HepG2 (cell line): Measurements from ENCODE around the gene APOD. TPM values are rescaled to one million over a fixed set of nuclear protein-coding genes. Genes with fewer than 3 reads are reported as not detected.

ENCODE experiments used
- ARID5B ChIP-seq: IDR thresholded peaks from 2 replicates; pipeline ENCODE4 v1.4.0; 2020; ENCODE audit warnings: mild to moderate bottlenecking, missing genetic modification reagents
- FOSL2 ChIP-seq: sonication (generic); formaldehyde crosslinking; IDR thresholded peaks from 2 replicates; pipeline ENCODE4 v1.4.0; 2020; ENCODE audit warnings: missing genetic modification reagents
- FOXC1 ChIP-seq: sonication (generic); formaldehyde crosslinking; IDR thresholded peaks from 2 replicates; pipeline ENCODE4 v1.8.0; 2022; ENCODE audit warnings: mild to moderate bottlenecking, missing genetic modification reagents, borderline replicate concordance
- MAFF ChIP-seq: IDR thresholded peaks from 2 replicates; pipeline ENCODE4 v1.6.1; 2011; ENCODE audit warnings: low read depth, low read length, improper control_type of control experiment
- MAFK ChIP-seq, 2 experiments: IDR thresholded peaks in 1 of 2; conservative IDR thresholded peaks in 1 of 2; 2 replicates each; pipeline ENCODE4 v1.6.1; 2011; ENCODE audit warnings: improper control_type of control experiment in 2 of 2, low read length in 2 of 2
- MAZ ChIP-seq, 2 experiments: sonication (generic) in 1 of 2; formaldehyde crosslinking in 1 of 2; IDR thresholded peaks; 2 replicates each; pipeline versions ENCODE4 v1.5.0 to v1.6.1; 2012 to 2020; ENCODE audit warnings: low read depth in 2 of 2, mild to moderate bottlenecking in 2 of 2, borderline replicate concordance in 1 of 2, improper control_type of control experiment in 1 of 2, low read length in 1 of 2, missing genetic modification reagents in 1 of 2, moderate library complexity in 1 of 2
- NCOR1 ChIP-seq: fragments of 200-600 bp; sonication (generic); IDR thresholded peaks from 2 replicates; pipeline ENCODE4 v1.7.0; 2017; ENCODE audit warnings: antibody characterized with exemption, low read length, borderline replicate concordance
- PHF21A ChIP-seq: sonication (generic); formaldehyde crosslinking; IDR thresholded peaks from 2 replicates; pipeline ENCODE4 v1.5.0; 2020; ENCODE audit warnings: mild to moderate bottlenecking, missing genetic modification reagents
- RARA ChIP-seq: IDR thresholded peaks from 2 replicates; pipeline ENCODE4 v1.6.1; 2016; ENCODE audit warnings: missing genetic modification reagents, missing compliant biosample characterization
- SOX5 ChIP-seq: IDR thresholded peaks from 2 replicates; pipeline ENCODE4 v1.6.1; 2016; ENCODE audit warnings: borderline replicate concordance
- ZNF383 ChIP-seq: sonication (generic); formaldehyde crosslinking; IDR thresholded peaks from 2 replicates; pipeline ENCODE4 v1.4.0; 2020; ENCODE audit warnings: missing genetic modification reagents, mild to moderate bottlenecking, borderline replicate concordance
- ZSCAN22 ChIP-seq: sonication (generic); formaldehyde crosslinking; IDR thresholded peaks from 2 replicates; pipeline ENCODE4 v1.4.0; 2020; ENCODE audit warnings: mild to moderate bottlenecking, missing genetic modification reagents
- polyA plus RNA-seq, 8 experiments: library from polyadenylated mRNA; depleted of rRNA in 3 of 8; stranded (reverse) in 7 of 8; unstranded in 1 of 8; fragments of >200 nt; fragmentation: Illumina TruSeq in 4 of 8; extraction: Trizol in 4 of 8; gene quantifications; 2 replicates each; pipeline versions ENCODE4 v1.2.1 to v1.2.3, GENCODE V29; 2011 to 2016; ENCODE audit warnings: low read depth in 4 of 8, missing spikeins in 1 of 8, mixed read lengths in 1 of 8; ENCODE audit not compliant: insufficient read depth in 1 of 8
- total RNA-seq, 5 experiments: library from RNA; depleted of rRNA; stranded (reverse); fragments of >200 nt; fragmentation: Illumina TruSeq; extraction: Trizol; gene quantifications; 2 replicates each; pipeline ENCODE4 v1.2.3, GENCODE V29; 2016; ENCODE audit warnings: low read depth in 1 of 5
- TF ChIP-seq, protein P1 (sequence below): sonication (generic); formaldehyde crosslinking; IDR thresholded peaks from 2 replicates; pipeline ENCODE4 v1.5.0; 2020; ENCODE audit warnings: missing genetic modification reagents, mild to moderate bottlenecking, borderline replicate concordance
- TF ChIP-seq, protein P2 (sequence below): sonication (generic); formaldehyde crosslinking; IDR thresholded peaks from 2 replicates; pipeline ENCODE4 v1.5.0; 2020; ENCODE audit warnings: missing genetic modification reagents, mild to moderate bottlenecking, borderline replicate concordance
- TF ChIP-seq, protein P3 (sequence below): sonication (generic); formaldehyde crosslinking; IDR thresholded peaks from 2 replicates; pipeline ENCODE4 v1.4.0; 2020; ENCODE audit warnings: missing genetic modification reagents, borderline replicate concordance
- TF ChIP-seq, protein P4 (sequence below), 2 experiments: IDR thresholded peaks; 2 replicates each; pipeline ENCODE4 v1.6.1; 2011 to 2012; ENCODE audit warnings: low read length in 2 of 2, borderline replicate concordance in 1 of 2, low read depth in 1 of 2, mild to moderate bottlenecking in 1 of 2, moderate library complexity in 1 of 2

APOD gene
- total and polyA plus RNA-seq, 2 of the 13 experiments (the other 11 are each of a cell fraction or from before 2014, with no cell fraction given), result not detected

DNA sequence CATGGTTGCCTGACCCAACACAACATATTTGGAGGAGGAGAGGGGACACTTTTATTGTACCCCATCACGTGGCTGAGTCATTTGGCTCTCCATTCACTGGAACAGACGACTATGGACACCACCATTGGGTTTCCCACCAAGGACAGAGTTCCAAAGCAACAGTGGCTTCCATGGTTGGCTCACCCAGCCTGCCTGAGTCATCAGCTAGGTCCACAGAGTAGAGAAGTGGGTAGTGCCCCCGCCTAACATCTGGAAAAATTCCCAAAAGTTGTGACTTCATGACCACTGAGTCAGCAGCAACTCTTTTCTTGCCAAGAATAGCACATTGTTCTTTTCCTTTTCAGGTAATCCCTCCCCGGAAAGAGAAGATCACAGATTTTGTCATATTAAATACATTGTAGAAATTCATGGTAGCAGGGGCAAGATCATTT is 37.6 kb downstream of the APOD start (continued):
- TF ChIP-seq, protein P1, sequence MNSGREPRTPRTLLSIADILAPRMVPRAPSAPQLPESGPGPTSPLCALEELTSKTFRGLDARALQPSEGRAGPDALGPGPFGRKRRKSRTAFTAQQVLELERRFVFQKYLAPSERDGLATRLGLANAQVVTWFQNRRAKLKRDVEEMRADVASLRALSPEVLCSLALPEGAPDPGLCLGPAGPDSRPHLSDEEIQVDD, result no peak
- TF ChIP-seq ZNF383 (CRISPR knock-in tag), result no peak
- TF ChIP-seq NCOR1, result no peak
- no peak for TF ChIP-seq ZSCAN22 (CRISPR knock-in tag)
- peak; percentile 30; the same call in 1 of the 2 replicates for TF ChIP-seq MAFF
- TF ChIP-seq, protein P2, sequence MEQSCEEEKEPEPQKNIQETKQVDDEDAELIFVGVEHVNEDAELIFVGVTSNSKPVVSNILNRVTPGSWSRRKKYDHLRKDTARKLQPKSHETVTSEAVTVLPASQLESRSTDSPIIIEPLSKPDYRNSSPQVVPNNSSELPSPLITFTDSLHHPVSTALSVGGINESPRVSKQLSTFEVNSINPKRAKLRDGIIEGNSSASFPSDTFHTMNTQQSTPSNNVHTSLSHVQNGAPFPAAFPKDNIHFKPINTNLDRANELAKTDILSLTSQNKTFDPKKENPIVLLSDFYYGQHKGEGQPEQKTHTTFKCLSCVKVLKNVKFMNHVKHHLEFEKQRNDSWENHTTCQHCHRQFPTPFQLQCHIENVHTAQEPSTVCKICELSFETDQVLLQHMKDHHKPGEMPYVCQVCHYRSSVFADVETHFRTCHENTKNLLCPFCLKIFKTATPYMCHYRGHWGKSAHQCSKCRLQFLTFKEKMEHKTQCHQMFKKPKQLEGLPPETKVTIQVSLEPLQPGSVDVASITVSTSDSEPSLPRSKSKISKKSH, result no peak
- TF ChIP-seq MAFK (conservative IDR thresholded peaks at IDR 0.05 in 1 of 2, IDR thresholded peaks at IDR 0.05 in 1 of 2; ENCODE audit: low read length in 2 of 2), result 0 out of 4 replicates have a peak, but pooled peaks of 1 of the 2 experiments have one; percentile 14
- TF ChIP-seq, protein P3, sequence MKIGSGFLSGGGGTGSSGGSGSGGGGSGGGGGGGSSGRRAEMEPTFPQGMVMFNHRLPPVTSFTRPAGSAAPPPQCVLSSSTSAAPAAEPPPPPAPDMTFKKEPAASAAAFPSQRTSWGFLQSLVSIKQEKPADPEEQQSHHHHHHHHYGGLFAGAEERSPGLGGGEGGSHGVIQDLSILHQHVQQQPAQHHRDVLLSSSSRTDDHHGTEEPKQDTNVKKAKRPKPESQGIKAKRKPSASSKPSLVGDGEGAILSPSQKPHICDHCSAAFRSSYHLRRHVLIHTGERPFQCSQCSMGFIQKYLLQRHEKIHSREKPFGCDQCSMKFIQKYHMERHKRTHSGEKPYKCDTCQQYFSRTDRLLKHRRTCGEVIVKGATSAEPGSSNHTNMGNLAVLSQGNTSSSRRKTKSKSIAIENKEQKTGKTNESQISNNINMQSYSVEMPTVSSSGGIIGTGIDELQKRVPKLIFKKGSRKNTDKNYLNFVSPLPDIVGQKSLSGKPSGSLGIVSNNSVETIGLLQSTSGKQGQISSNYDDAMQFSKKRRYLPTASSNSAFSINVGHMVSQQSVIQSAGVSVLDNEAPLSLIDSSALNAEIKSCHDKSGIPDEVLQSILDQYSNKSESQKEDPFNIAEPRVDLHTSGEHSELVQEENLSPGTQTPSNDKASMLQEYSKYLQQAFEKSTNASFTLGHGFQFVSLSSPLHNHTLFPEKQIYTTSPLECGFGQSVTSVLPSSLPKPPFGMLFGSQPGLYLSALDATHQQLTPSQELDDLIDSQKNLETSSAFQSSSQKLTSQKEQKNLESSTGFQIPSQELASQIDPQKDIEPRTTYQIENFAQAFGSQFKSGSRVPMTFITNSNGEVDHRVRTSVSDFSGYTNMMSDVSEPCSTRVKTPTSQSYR (CRISPR knock-in tag), result no peak
- no peak for TF ChIP-seq FOXC1
- peak; percentile 90 for TF ChIP-seq FOSL2 (CRISPR knock-in tag)
- TF ChIP-seq MAZ (IDR thresholded peaks at IDR 0.05; ENCODE audit: borderline replicate concordance, low read depth, low read length), result no peak
- no peak for TF ChIP-seq MAZ (CRISPR knock-in tag; IDR thresholded peaks at IDR 0.05; ENCODE audit: low read depth)
- 0 out of 2 replicates have a peak, but pooled peaks have one; percentile 17 for TF ChIP-seq ARID5B (CRISPR knock-in tag)
- TF ChIP-seq, protein P4, sequence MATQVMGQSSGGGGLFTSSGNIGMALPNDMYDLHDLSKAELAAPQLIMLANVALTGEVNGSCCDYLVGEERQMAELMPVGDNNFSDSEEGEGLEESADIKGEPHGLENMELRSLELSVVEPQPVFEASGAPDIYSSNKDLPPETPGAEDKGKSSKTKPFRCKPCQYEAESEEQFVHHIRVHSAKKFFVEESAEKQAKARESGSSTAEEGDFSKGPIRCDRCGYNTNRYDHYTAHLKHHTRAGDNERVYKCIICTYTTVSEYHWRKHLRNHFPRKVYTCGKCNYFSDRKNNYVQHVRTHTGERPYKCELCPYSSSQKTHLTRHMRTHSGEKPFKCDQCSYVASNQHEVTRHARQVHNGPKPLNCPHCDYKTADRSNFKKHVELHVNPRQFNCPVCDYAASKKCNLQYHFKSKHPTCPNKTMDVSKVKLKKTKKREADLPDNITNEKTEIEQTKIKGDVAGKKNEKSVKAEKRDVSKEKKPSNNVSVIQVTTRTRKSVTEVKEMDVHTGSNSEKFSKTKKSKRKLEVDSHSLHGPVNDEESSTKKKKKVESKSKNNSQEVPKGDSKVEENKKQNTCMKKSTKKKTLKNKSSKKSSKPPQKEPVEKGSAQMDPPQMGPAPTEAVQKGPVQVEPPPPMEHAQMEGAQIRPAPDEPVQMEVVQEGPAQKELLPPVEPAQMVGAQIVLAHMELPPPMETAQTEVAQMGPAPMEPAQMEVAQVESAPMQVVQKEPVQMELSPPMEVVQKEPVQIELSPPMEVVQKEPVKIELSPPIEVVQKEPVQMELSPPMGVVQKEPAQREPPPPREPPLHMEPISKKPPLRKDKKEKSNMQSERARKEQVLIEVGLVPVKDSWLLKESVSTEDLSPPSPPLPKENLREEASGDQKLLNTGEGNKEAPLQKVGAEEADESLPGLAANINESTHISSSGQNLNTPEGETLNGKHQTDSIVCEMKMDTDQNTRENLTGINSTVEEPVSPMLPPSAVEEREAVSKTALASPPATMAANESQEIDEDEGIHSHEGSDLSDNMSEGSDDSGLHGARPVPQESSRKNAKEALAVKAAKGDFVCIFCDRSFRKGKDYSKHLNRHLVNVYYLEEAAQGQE (IDR thresholded peaks at IDR 0.05; ENCODE audit: borderline replicate concordance in 1 of 2, low read depth in 1 of 2, low read length in 2 of 2), result no peak
- peak; percentile 20; the same call in 1 of the 2 replicates for TF ChIP-seq RARA
- TF ChIP-seq PHF21A (CRISPR knock-in tag), result no peak
- TF ChIP-seq SOX5 (CRISPR knock-in tag), result peak; percentile 43; the same call in 1 of the 2 replicates
